ENCODE measurements around the gene CALCR. TPM values are rescaled to one million over a fixed set of nuclear protein-coding genes. Genes with fewer than 3 reads are reported as not detected.

The CALCR gene
- not detected in 2 replicates for polyA plus RNA-seq

GRCh38 chr7:93574646-93575554 is at the start of gene CALCR:
TSS of gene CALCR (minus strand) at chr7:93574724. CDS start at chr7:93486981, 87,743 bp downstream.

